PC-3 (cell line): ENCODE results near the gene CREBBP.

ENCODE experiments used
- CTCF ChIP-seq: fragments of 300-600 bp; sonication (generic); conservative IDR thresholded peaks from 2 replicates; pipeline ENCODE4 v1.5.1; 2017; ENCODE audit warnings: antibody characterized with exemption, low read depth, mild to moderate bottlenecking, low read length
- EZH2 ChIP-seq: fragments of 300-600 bp; sonication (generic); IDR thresholded peaks from one replicate; pipeline ENCODE4 v1.6.1; 2017; ENCODE audit warnings: antibody characterized with exemption, mild to moderate bottlenecking, low read length; ENCODE audit not compliant: unreplicated experiment

GRCh38 chr16:3874242-3874641, 6.3 kb downstream of the CREBBP start:
- TF ChIP-seq CTCF: no peak
- TF ChIP-seq EZH2: no peak
